ENCODE data around the gene GRM5.

Gene GRM5

DNA sequence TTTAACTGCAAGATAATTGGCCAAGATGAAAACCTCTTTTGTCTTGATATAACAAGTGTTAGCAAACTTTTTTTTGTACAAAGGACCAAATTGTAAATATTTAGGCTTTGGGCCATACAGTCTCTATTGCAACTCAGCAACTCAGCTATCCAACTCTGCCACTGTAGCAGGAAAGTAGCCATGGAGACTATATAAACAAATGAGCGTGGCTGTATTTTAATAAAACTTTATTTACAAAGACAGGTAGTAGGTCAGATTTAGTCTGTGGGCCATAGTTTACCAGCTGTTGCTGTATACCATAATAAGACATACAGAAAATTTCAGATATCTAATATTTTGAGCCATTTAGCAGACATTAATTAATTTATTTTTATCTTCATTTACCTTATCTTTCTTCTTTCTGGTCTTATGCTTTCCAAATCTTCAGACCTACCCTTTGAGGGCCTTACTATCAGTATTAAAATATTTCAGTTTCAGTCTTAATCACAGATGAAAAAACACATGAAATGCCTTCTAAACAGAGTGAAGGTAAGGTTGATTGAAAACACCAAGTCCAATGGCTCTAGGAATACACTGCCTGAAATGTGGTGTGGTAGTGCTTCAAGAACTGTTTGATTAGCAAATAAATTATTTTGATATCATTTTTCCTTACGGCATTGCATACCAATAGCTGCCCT is 471.4 kb downstream of the GRM5 start:
- H3K4me1 ChIP-seq (ENCODE audit: control insufficient read depth, insufficient read depth, low read length, unreplicated experiment) = no peaks in the 10 kb centered on the region
- no peak overlapping the region for H3K4me3 ChIP-seq (ENCODE audit: low read depth, low read length)
- no peak overlapping the region for H2AFZ ChIP-seq (ENCODE audit: low read length, unreplicated experiment)
- H3K27ac ChIP-seq (ENCODE audit: low read depth, low read length) = no peak overlapping the region
- no peaks in the 10 kb centered on the region for H3K27me3 ChIP-seq (ENCODE audit: insufficient read depth, low read length)
- no peaks in the 10 kb centered on the region for H3K36me3 ChIP-seq (ENCODE audit: insufficient read depth, low read length)
- no peaks in the 10 kb centered on the region for H3K79me2 ChIP-seq (ENCODE audit: control insufficient read depth, insufficient read depth, low read length, unreplicated experiment)

DNA sequence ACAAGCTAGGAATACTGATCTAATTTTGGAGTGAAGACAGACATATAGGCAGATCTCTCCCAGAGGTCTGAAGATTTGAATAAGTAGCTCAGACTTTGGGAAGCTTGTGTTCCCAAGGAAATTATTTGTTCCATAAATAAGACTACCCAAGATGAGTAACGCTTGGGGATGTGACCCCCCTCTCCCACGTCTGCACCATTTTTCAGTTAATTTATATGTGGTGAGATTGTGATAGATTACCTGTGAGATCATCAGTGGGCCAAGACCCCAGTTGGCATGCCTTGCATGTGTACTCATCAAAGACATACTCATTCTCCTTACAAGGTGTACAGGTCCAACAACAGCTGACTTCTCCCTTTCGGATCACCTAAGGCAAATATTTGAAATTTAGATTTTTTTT is 475.4 kb downstream of the GRM5 start:
- no peaks in the 10 kb centered on the region for H3K27me3 ChIP-seq (ENCODE audit: insufficient read depth, low read length)
- H3K27ac ChIP-seq (ENCODE audit: low read depth, low read length) = no peak overlapping the region
- no peak overlapping the region for H3K4me3 ChIP-seq (ENCODE audit: low read depth, low read length)
- no peaks in the 10 kb centered on the region for H3K36me3 ChIP-seq (ENCODE audit: insufficient read depth, low read length)
- no peaks in the 10 kb centered on the region for H3K79me2 ChIP-seq (ENCODE audit: control insufficient read depth, insufficient read depth, low read length, unreplicated experiment)
- H2AFZ ChIP-seq (ENCODE audit: low read length, unreplicated experiment) = no peak overlapping the region
- no peaks in the 10 kb centered on the region for H3K4me1 ChIP-seq (ENCODE audit: control insufficient read depth, insufficient read depth, low read length, unreplicated experiment)

DNA sequence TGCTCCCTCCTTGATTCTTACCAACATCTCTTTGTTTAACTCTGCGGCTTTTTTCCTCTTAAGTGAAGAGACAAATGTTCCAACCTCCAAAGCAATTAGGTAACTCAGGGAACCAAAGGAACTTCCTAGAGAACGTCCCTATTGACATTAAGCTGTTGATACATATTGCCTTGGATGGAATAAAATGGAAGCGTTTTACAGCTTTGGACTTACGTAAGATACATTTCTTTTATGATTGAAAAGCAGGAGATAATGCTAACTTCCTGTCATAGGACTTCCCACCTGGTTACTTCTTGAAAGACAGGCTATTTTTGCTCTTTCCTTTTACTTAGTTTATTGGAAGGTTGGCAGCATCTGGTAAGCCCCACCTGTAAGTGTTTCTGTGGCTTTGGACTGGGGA is 482.5 kb downstream of the GRM5 start:
- H3K36me3 ChIP-seq (ENCODE audit: insufficient read depth, low read length) = no peaks in the 10 kb centered on the region
- H2AFZ ChIP-seq (ENCODE audit: low read length, unreplicated experiment) = no peak overlapping the region
- H3K4me3 ChIP-seq (ENCODE audit: low read depth, low read length) = no peak overlapping the region
- no peaks in the 10 kb centered on the region for H3K27me3 ChIP-seq (ENCODE audit: insufficient read depth, low read length)
- H3K79me2 ChIP-seq (ENCODE audit: control insufficient read depth, insufficient read depth, low read length, unreplicated experiment) = no peaks in the 10 kb centered on the region
- H3K27ac ChIP-seq (ENCODE audit: low read depth, low read length) = no peak overlapping the region
- no peaks in the 10 kb centered on the region for H3K4me1 ChIP-seq (ENCODE audit: control insufficient read depth, insufficient read depth, low read length, unreplicated experiment)

DNA sequence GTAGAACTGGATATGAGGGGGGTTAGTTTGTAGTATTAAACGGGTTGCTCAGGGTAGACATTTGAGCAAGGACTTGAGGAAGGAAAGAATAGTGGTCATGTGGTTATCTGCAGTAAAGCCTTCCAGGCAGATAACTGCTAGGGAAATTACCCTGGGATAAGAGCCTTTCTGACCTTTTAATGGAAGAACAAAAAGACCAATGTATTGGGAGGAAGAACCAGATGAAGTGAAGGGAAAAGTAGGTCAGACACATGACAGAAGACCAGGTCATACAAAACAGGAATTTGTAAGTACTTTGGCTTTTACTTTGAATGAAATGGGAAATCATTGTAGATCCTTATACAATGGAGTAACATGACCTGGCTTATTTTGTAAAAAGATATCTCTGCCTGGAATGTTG is 486.3 kb downstream of the GRM5 start:
- Histone ChIP-seq H3K27ac (ENCODE audit: low read depth, low read length) (no peak overlapping the region), H3K79me2 (ENCODE audit: control insufficient read depth, insufficient read depth, low read length, unreplicated experiment) (no peaks in the 10 kb centered on the region), H3K4me1 (ENCODE audit: control insufficient read depth, insufficient read depth, low read length, unreplicated experiment) (no peaks in the 10 kb centered on the region), H3K27me3 (ENCODE audit: insufficient read depth, low read length) (no peaks in the 10 kb centered on the region), H3K36me3 (ENCODE audit: insufficient read depth, low read length) (no peaks in the 10 kb centered on the region), H2AFZ (ENCODE audit: low read length, unreplicated experiment) (no peak overlapping the region), H3K4me3 (ENCODE audit: low read depth, low read length) (no peak overlapping the region)

DNA sequence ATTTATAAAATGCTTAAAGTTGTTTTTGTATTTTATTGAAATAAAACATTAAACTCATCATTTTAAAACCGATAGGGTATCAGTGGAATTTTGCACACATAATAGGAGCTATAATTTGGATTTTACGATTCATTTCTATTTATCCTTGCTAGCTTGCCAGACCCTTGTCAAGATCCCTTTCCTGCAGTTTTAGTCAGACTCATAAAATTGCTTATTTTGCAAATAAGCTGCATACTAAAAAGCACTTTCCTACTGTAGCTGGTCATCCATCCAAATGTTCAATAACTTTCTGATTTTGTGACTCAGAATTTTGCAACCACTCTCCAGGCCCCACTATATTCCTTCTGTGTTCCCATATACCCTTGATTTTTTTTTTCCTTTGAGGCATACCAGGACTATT is 489.0 kb downstream of the GRM5 start:
- Histone ChIP-seq H3K27ac (ENCODE audit: low read depth, low read length) (no peak overlapping the region), H3K4me1 (ENCODE audit: control insufficient read depth, insufficient read depth, low read length, unreplicated experiment) (no peaks in the 10 kb centered on the region), H3K36me3 (ENCODE audit: insufficient read depth, low read length) (no peaks in the 10 kb centered on the region), H3K4me3 (ENCODE audit: low read depth, low read length) (no peak overlapping the region), H2AFZ (ENCODE audit: low read length, unreplicated experiment) (no peak overlapping the region), H3K79me2 (ENCODE audit: control insufficient read depth, insufficient read depth, low read length, unreplicated experiment) (no peaks in the 10 kb centered on the region), H3K27me3 (ENCODE audit: insufficient read depth, low read length) (no peaks in the 10 kb centered on the region)

DNA sequence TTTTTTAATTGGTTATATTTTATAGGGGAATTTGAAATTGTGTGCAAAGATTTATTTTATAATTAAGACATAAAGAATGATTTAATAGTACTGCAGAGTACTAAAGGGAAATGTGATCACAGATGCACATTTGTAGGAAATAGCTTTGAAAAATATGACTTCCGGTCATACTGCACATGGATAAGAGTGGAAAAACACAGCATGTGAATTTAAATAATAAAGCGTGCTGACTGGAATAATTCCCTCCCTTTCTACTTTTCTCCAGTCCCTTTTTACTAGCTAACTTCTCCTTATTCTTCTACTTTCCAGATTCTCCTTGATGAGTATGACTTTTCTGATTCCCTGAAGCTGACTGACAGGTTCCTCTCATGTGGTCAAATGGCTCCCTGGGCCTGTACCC is 489.9 kb downstream of the GRM5 start:
- Histone ChIP-seq H3K4me1 (ENCODE audit: control insufficient read depth, insufficient read depth, low read length, unreplicated experiment) (no peaks in the 10 kb centered on the region), H3K79me2 (ENCODE audit: control insufficient read depth, insufficient read depth, low read length, unreplicated experiment) (no peaks in the 10 kb centered on the region), H2AFZ (ENCODE audit: low read length, unreplicated experiment) (no peak overlapping the region), H3K36me3 (ENCODE audit: insufficient read depth, low read length) (no peaks in the 10 kb centered on the region), H3K27me3 (ENCODE audit: insufficient read depth, low read length) (no peaks in the 10 kb centered on the region), H3K27ac (ENCODE audit: low read depth, low read length) (no peak overlapping the region), H3K4me3 (ENCODE audit: low read depth, low read length) (no peak overlapping the region)

DNA sequence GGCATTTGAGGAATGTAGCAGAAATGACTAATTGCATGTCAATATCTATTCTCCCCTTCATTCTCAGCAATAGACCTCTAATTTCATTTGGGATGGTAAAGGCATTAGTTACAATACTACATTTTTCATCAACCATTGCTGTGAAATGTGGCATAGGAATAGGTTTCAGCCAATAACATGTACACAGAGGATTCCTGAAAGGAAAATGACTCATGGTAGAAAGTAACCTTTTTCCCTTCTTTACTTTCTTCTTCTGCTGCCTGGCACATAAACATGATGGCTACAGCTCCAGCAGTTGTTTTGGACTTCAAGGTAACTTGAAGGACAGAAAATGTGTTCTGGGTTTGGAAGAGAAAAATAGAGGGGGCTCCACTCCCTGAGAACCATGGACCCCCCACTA is 496.4 kb downstream of the GRM5 start:
- Histone ChIP-seq H3K27ac (ENCODE audit: low read depth, low read length) (no peak overlapping the region), H3K4me1 (ENCODE audit: control insufficient read depth, insufficient read depth, low read length, unreplicated experiment) (peaks cover 7% of the 10 kb centered on the region), H3K27me3 (ENCODE audit: insufficient read depth, low read length) (no peaks in the 10 kb centered on the region), H3K4me3 (ENCODE audit: low read depth, low read length) (no peak overlapping the region), H2AFZ (ENCODE audit: low read length, unreplicated experiment) (peak overlapping the region; percentile 1), H3K36me3 (ENCODE audit: insufficient read depth, low read length) (no peaks in the 10 kb centered on the region), H3K79me2 (ENCODE audit: control insufficient read depth, insufficient read depth, low read length, unreplicated experiment) (no peaks in the 10 kb centered on the region)

DNA sequence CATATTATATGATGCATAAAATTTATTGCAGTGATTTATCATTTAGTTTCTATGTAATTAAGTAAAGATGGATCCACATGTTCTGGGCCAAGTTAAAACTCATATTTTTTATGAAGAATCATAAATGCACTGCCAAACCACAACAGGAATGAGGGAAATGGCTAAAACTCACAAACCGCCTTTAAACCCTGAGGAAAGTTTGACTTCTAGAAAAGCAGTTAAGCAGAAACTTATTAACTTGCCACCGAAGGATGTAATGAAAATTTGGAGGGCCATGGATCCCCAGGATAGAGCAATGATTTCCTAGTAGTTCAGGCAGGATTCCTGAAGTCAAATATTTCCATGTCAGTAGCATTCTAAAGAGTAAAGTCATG is 510.0 kb downstream of the GRM5 start:
- H3K36me3 ChIP-seq (ENCODE audit: insufficient read depth, low read length) = no peaks in the 10 kb centered on the region
- 0 out of 2 replicates have a peak overlapping the region, but pooled peaks have one; percentile 54 for H3K4me3 ChIP-seq (ENCODE audit: low read depth, low read length)
- H3K27ac ChIP-seq (ENCODE audit: low read depth, low read length) = peak overlapping the region; percentile 91
- peak overlapping the region; percentile 55 for H2AFZ ChIP-seq (ENCODE audit: low read length, unreplicated experiment)
- no peaks in the 10 kb centered on the region for H3K79me2 ChIP-seq (ENCODE audit: control insufficient read depth, insufficient read depth, low read length, unreplicated experiment)
- H3K27me3 ChIP-seq (ENCODE audit: insufficient read depth, low read length) = no peaks in the 10 kb centered on the region
- H3K4me1 ChIP-seq (ENCODE audit: control insufficient read depth, insufficient read depth, low read length, unreplicated experiment) = peaks cover 33% of the 10 kb centered on the region

DNA sequence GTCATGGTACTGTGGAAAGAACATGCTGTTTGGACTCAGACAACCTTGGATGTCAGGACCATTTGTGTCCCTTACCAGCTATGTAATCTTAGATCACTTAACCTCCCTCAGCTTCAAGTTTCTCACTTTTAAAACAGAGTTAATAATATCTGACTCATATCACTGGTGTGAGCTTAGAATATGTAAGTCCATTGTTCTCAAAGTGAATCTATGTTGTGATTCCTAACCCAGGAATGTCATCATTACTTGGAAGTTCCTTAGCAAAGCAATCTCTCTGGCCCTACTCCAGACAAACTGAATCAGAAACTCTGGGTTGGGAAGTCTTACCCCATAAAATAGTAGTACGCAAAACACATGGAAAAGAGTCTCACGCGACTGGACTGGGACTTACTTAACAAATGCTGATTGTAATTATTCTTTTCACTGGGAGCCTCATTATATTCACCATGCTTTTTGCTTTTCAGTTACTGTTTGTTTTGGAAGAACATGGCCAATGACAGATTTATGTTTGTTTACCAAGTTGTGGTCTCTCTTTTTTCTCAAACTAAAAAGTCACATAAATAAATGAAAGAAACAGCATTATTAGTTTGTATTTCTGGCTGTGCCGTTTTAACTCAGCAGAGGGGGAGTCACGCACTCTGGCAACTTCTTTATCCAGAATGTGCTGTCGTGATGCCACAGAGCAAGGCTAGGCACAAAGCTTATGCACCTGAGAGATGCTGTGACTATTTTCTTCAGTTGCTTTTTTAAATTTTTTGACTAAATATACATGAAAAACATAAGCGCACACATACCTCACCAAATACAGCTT is 510.6 kb downstream of the GRM5 start:
- H2AFZ ChIP-seq (ENCODE audit: low read length, unreplicated experiment) = peak overlapping the region; percentile 55
- H3K79me2 ChIP-seq (ENCODE audit: control insufficient read depth, insufficient read depth, low read length, unreplicated experiment) = no peaks in the 10 kb centered on the region
- peaks cover 33% of the 10 kb centered on the region for H3K4me1 ChIP-seq (ENCODE audit: control insufficient read depth, insufficient read depth, low read length, unreplicated experiment)
- peak overlapping the region; percentile 91 for H3K27ac ChIP-seq (ENCODE audit: low read depth, low read length)
- H3K27me3 ChIP-seq (ENCODE audit: insufficient read depth, low read length) = no peaks in the 10 kb centered on the region
- H3K36me3 ChIP-seq (ENCODE audit: insufficient read depth, low read length) = no peaks in the 10 kb centered on the region
- H3K4me3 ChIP-seq (ENCODE audit: low read depth, low read length) = peak overlapping the region; percentile 54

DNA sequence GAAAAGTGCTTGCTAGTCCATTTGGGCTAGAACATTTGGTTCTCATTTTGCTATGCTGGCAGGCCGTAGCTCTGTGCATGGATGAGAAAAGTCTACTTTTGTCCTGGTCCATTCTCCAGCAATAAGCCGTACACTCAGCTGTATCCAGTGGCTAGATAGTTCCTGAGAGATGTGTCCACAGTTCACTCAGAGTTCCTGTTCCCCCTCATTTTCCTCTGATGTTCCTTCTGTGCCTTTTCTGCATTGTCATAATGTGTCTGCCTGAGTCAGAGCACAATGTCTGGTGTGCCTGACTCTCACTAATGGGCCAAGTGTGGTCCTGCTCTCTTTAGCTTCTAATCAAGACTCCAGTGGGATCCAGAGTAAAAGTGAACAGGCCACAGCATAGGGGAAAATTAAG is 512.6 kb downstream of the GRM5 start:
- Histone ChIP-seq H3K27me3 (ENCODE audit: insufficient read depth, low read length) (no peaks in the 10 kb centered on the region), H3K4me3 (ENCODE audit: low read depth, low read length) (no peak overlapping the region), H2AFZ (ENCODE audit: low read length, unreplicated experiment) (no peak overlapping the region), H3K36me3 (ENCODE audit: insufficient read depth, low read length) (no peaks in the 10 kb centered on the region), H3K79me2 (ENCODE audit: control insufficient read depth, insufficient read depth, low read length, unreplicated experiment) (no peaks in the 10 kb centered on the region), H3K27ac (ENCODE audit: low read depth, low read length) (peak overlapping the region; percentile 5; the same call in 1 of the 2 replicates), H3K4me1 (ENCODE audit: control insufficient read depth, insufficient read depth, low read length, unreplicated experiment) (peaks cover 33% of the 10 kb centered on the region)
